ENCODE data around the gene IGSF9B. TPM values are rescaled to one million over a fixed set of nuclear protein-coding genes. Genes with fewer than 3 reads are reported as not detected.

The IGSF9B gene
- polyA plus RNA-seq, 12 donors, result 10.0 to 24.4 (median 13.5) TPM; not detected in 1

DNA sequence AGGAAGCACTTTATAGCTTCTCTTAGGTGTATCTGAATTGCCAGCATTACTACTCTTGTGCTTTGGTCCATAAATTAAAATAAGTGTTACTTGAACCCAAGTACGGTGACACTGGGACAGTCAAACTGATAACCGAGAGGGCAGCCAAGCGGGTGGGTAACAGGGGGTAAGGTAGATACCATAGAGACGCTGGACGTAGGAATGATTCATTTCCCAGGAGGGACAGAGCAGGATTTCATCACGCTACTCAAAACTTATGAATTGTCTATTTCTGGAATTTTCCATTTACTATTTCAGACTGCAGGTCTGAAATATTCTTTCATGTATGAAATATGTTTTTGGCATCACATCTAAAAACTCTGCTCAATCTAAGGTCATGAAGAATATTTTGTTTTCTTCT is 96.6 kb downstream of the IGSF9B start:
- no peak for DNase-seq

Other genes starting within 250 kb of the IGSF9B start
- gene SPATA19, start 111.5 kb downstream of the IGSF9B start, polyA plus RNA-seq (ENCODE audit: insufficient read length in 12 of 12), result not detected
- gene JAM3, start 112.1 kb upstream of the IGSF9B start, polyA plus RNA-seq (ENCODE audit: insufficient read length in 12 of 12), result 100 to 1,000 TPM in 10 of 12 donors, 10 to 100 TPM in 2; 86.8 to 171 (median 126) TPM

Data from muscle of arm (tissue), 12 donors.